Gastroesophageal sphincter (tissue), 3 donors: ENCODE data around the gene TAAR6.

Experiments
- EP300 ChIP-seq: sonication (generic); formaldehyde crosslinking; IDR thresholded peaks from one replicate; pipeline ENCODE4 v1.6.1; 2017; ENCODE audit warnings: antibody characterized with exemption, mild to moderate bottlenecking
- POLR2A ChIP-seq, 2 donors: fragments of 450-650 bp; IDR thresholded peaks; one replicate each; pipeline ENCODE4 v1.6.1; 2017; ENCODE audit warnings: antibody characterized with exemption in 2 of 2, mild to moderate bottlenecking in 2 of 2, moderate library complexity in 1 of 2
- POLR2AphosphoS5 ChIP-seq: sonication (generic); formaldehyde crosslinking; IDR thresholded peaks from one replicate; pipeline ENCODE4 v1.6.1; 2017; ENCODE audit warnings: antibody characterized with exemption
- TF ChIP-seq, protein P1 (sequence below), 4 experiments: fragments of 200-600 bp in 2 of 4; fragments of 450-650 bp in 2 of 4; sonication (generic) in 1 of 4; IDR thresholded peaks; one replicate each; pipeline ENCODE4 v1.5.1; 2017 to 2019; ENCODE audit warnings: antibody characterized with exemption in 4 of 4, mild to moderate bottlenecking in 2 of 4, moderate library complexity in 2 of 4

GRCh38 chr6:132616677-132617076, 46.6 kb downstream of the TAAR6 start:
- TF ChIP-seq, protein P1, sequence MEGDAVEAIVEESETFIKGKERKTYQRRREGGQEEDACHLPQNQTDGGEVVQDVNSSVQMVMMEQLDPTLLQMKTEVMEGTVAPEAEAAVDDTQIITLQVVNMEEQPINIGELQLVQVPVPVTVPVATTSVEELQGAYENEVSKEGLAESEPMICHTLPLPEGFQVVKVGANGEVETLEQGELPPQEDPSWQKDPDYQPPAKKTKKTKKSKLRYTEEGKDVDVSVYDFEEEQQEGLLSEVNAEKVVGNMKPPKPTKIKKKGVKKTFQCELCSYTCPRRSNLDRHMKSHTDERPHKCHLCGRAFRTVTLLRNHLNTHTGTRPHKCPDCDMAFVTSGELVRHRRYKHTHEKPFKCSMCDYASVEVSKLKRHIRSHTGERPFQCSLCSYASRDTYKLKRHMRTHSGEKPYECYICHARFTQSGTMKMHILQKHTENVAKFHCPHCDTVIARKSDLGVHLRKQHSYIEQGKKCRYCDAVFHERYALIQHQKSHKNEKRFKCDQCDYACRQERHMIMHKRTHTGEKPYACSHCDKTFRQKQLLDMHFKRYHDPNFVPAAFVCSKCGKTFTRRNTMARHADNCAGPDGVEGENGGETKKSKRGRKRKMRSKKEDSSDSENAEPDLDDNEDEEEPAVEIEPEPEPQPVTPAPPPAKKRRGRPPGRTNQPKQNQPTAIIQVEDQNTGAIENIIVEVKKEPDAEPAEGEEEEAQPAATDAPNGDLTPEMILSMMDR (IDR thresholded peaks at IDR 0.05) = no peak
- TF ChIP-seq POLR2A (IDR thresholded peaks at IDR 0.05) (no peak), POLR2AphosphoS5 (no peak), EP300 (no peak)
